Stimulated activated CD8-positive, alpha-beta memory T cell treated with anti-CD3 and anti-CD28 coated beads, Interleukin-15, amount 100 ng/mL, for 4 hours (primary cell): ENCODE results near the gene MAN1A2.

Source experiments
- DNase-seq, 2 donors: peaks; one replicate each; pipeline ENCODE4 v3.0.0-alpha.2; 2020; ENCODE audit warnings: low read depth in 2 of 2

MAN1A2 gene

GRCh38 chr1:117495068-117495467 is 127.8 kb downstream of the MAN1A2 start:
- no peak for DNase-seq

- no peak for DNase-seq
These were observed 131.8 kb downstream of the MAN1A2 start for GRCh38 chr1:117499071-117499470.

- DNase-seq, result no peak
These were observed 133.3 kb downstream of the MAN1A2 start for GRCh38 chr1:117500584-117500983.

- no peak for DNase-seq
These were observed 134.0 kb downstream of the MAN1A2 start for GRCh38 chr1:117501281-117501680.

GRCh38 chr1:117511273-117511672 is 144.0 kb downstream of the MAN1A2 start:
- DNase-seq, result no peak

GRCh38 chr1:117512728-117513321 is 145.6 kb downstream of the MAN1A2 start:
- no peak for DNase-seq

GRCh38 chr1:117523111-117523510 is 155.9 kb downstream of the MAN1A2 start:
- no peak for DNase-seq

GRCh38 chr1:117527074-117527473 is 159.8 kb downstream of the MAN1A2 start:
- DNase-seq, result no peak

- no peak for DNase-seq
These were observed 160.4 kb downstream of the MAN1A2 start for GRCh38 chr1:117527566-117528102.

GRCh38 chr1:117529683-117530082 is 162.4 kb downstream of the MAN1A2 start:
- no peak for DNase-seq

- DNase-seq, result no peak
These were observed 164.0 kb downstream of the MAN1A2 start for GRCh38 chr1:117531222-117531621.

GRCh38 chr1:117534995-117535467 is 167.8 kb downstream of the MAN1A2 start:
- no peak for DNase-seq

GRCh38 chr1:117535821-117536220 is 168.6 kb downstream of the MAN1A2 start:
- DNase-seq, result no peak

- no peak for DNase-seq
These were observed 170.2 kb downstream of the MAN1A2 start for GRCh38 chr1:117537291-117537920.

- DNase-seq, result no peak
These were observed 173.3 kb downstream of the MAN1A2 start for GRCh38 chr1:117540532-117540931.

- no peak for DNase-seq
These were observed 173.8 kb downstream of the MAN1A2 start for GRCh38 chr1:117541003-117541402.

GRCh38 chr1:117541585-117541984 is 174.3 kb downstream of the MAN1A2 start:
- DNase-seq, result no peak

- DNase-seq, result no peak
These were observed 177.4 kb downstream of the MAN1A2 start for GRCh38 chr1:117544509-117545109.

GRCh38 chr1:117546467-117546866 is 179.2 kb downstream of the MAN1A2 start:
- DNase-seq, result no peak

GRCh38 chr1:117553471-117553870 is 186.2 kb downstream of the MAN1A2 start:
- no peak for DNase-seq

GRCh38 chr1:117555806-117556205 is 188.6 kb downstream of the MAN1A2 start:
- no peak for DNase-seq

GRCh38 chr1:117556341-117556740 is 189.1 kb downstream of the MAN1A2 start:
- DNase-seq, result no peak

GRCh38 chr1:117556976-117557375 is 189.7 kb downstream of the MAN1A2 start:
- DNase-seq, result no peak
